ENCODE measurements around the gene LLGL2.

DNA sequence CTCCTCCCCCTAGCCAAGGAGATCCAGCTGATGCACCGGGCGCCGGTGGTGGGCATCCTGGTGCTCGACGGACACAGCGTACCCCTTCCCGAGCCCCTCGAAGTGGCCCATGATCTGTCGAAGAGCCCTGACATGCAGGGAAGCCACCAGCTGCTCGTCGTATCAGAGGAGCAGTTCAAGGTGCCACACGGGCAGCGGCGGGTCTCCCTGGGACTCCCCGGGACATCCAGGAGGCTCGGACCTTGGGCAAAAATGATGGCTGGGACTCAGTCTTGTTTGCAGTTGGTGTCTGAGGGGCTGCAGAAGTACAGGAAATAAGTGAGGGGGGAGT is 46.4 kb downstream of the LLGL2 start:
- TF ChIP-seq POLR2A (IDR thresholded peaks at IDR 0.05) (no peak), EP300 (IDR thresholded peaks at IDR 0.05) (no peak), POLR2AphosphoS5 (IDR thresholded peaks at IDR 0.05) (no peak)
- TF ChIP-seq, protein P1, sequence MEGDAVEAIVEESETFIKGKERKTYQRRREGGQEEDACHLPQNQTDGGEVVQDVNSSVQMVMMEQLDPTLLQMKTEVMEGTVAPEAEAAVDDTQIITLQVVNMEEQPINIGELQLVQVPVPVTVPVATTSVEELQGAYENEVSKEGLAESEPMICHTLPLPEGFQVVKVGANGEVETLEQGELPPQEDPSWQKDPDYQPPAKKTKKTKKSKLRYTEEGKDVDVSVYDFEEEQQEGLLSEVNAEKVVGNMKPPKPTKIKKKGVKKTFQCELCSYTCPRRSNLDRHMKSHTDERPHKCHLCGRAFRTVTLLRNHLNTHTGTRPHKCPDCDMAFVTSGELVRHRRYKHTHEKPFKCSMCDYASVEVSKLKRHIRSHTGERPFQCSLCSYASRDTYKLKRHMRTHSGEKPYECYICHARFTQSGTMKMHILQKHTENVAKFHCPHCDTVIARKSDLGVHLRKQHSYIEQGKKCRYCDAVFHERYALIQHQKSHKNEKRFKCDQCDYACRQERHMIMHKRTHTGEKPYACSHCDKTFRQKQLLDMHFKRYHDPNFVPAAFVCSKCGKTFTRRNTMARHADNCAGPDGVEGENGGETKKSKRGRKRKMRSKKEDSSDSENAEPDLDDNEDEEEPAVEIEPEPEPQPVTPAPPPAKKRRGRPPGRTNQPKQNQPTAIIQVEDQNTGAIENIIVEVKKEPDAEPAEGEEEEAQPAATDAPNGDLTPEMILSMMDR (IDR thresholded peaks at IDR 0.05): no peak

All from stomach (tissue), 4 donors.